GM19438 (cell line): Measurements from ENCODE around the gene DPPA4.
"Not testable (repeated sequence)": the region's sequence is repeated elsewhere in the genome, so short reads cannot be mapped to it uniquely, and the experiment has no call there.

Experiments used
- ATAC-seq: cut with Tn5 transposase; IDR thresholded peaks from one replicate; pipeline ENCODE4 v1.9.1; 2021; ENCODE audit warnings: low read depth; ENCODE audit not compliant: unreplicated experiment

The DPPA4 gene, protein sequence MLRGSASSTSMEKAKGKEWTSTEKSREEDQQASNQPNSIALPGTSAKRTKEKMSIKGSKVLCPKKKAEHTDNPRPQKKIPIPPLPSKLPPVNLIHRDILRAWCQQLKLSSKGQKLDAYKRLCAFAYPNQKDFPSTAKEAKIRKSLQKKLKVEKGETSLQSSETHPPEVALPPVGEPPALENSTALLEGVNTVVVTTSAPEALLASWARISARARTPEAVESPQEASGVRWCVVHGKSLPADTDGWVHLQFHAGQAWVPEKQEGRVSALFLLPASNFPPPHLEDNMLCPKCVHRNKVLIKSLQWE

DNA sequence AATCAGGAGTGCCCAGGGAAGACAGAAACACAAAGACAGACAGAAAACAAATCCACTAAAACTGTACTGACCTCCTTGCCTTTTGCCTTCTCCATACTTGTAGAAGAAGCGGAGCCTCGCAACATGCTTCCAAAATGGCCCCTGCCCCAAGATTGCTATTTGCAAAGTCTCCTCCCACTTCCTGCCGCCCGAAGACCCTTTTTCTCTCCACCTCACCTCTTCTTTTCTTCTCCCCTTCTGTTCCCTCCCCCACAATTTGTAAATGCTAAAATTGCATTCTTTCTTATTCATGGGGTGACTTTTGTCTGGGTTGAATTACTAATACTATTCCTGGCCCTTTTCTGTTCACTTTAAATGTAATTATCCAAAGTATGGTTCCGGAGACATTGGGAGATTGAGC, at the start of gene DPPA4:
Gene DPPA4, minus strand, starts transcription at position 154 of the 400 bp plus-strand sequence. Its CDS starts 29 bp downstream, at position 125.
- no peak for ATAC-seq

DNA sequence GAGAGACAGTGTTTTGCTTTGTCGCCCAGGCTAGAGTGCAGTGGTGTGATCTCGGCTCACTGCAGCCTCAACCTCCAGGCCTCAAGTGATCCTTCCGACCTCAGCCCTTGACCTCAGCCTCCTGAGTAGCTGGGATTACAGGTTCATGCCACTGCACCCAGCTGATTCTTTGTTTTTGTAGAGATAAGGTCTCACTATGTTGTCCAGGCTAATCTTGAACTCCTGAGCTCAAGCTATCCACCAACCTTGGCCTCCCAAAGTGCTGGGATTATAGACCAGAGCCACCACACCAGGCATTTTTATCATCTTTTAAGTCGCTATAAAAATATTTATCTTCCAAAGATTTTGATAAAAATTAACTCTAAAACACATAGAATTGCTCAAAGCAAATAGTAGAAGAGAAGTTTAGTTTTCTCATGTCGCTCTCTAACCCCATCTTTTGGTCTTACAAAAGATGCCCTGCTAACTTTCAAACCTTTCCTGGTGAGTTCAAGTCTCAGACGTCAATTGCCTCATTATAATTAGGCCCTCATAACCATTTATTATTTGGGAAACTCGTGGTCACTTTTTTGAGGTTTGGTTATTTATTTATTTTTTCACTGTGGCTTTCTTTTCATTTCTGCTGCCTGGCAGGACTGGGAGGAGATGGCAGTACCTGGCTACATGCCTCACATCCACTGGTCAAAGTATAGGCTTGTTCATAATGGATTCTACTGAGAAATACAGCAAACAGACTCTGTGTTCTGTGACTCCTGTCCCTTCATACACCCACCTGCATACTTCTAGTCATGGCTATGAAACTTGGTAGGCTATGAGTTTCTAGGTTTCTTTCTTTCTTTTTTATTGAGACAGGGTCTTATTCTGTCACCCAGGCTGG, 48.3 kb upstream of the DPPA4 start:
- ATAC-seq: no peak

DNA sequence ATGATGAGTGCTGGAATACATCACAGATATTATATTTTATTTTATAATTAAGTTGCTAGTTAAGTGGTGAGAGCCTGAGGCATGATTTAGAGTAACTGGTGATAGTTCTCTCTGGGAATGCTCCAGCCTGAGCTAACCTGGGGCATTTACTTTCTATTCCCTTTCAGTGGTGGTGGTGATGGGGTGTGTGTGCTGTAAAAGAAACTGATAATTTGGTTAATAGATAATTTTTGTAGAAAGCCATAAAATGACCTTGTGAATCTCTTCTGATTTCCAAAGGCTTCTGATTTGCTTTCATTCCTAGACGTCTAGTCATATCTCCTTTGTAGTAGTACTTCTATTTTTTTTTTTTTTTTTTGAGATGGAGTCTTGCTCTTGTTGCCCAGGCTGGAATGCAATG, 46.8 kb upstream of the DPPA4 start:
- no peak for ATAC-seq

DNA sequence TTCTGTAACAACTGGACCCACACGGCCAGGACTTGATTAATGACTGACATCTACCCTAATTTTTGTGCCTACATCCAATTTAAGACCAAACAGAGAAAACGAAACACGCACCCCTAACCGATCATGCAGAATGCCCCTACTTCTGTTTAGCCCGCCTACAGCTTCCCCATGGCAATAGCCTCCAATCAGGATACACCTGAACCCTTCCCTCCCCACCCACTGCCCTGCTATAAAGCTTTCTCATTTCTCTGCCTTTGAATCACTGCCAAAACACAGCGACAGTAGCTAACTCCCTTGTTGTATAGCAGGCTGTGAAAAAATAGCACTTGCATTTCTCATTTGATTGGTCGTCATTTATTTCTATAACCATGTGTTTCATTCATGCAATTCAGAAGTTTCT, 45.2 kb upstream of the DPPA4 start:
- no peak for ATAC-seq

DNA sequence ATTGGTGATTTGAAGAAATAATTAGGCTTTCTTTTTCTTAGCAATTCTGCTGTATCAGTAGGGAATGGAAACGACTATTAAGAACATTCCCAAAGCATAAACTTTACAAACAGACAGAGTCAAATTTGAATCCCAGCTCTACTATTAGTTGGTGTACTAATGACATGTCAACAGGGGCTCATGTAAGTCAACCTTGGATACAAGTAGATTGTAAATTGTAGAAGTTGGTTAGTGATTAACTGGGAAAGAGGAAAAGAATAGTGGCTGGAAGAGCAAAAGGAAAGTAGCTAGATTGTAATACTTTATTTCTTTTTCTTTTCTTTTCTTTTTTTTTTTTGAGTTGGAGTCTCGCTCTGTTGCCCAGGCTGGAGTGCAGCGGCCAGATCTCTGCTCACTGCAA, 38.6 kb upstream of the DPPA4 start:
- no peak for ATAC-seq

DNA sequence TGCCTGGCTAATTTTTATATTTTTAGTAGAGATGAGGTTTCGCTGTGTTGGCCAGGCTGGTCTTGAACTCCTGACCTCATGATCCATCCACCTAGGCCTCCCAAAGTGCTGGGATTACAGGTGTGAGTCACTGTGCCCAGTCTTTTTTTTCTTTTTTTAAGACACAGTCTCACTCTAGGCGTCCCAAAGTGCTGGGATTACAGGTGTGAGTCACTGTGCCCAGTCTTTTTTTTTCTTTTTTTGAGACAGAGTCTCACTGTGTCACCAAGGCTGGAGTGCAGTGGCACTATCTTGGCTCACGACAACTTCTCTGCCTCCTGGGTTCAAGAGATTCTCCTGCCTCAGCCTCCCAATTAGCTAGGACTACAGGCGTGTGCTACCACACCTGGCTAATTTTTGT, 37.1 kb upstream of the DPPA4 start:
- ATAC-seq: not testable (repeated sequence)

DNA sequence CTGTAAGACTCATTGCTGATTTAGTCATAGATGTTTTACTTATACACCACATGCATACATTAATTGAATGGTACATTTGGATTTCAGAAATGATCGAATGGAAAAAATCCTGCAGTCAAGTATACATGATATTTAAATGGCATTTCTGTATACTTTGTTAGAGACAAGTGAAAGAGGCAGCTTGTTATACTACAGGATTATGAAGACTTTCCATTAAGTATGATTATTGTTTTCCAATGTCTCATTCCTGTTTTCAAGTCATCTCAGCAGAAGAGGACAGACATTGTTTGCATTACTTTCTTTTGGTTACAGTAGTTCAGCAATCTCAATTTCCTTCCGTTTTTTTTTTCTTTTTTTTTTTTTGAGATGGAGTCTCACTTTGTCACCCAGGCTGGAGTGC, 36.6 kb upstream of the DPPA4 start:
- no peak for ATAC-seq

DNA sequence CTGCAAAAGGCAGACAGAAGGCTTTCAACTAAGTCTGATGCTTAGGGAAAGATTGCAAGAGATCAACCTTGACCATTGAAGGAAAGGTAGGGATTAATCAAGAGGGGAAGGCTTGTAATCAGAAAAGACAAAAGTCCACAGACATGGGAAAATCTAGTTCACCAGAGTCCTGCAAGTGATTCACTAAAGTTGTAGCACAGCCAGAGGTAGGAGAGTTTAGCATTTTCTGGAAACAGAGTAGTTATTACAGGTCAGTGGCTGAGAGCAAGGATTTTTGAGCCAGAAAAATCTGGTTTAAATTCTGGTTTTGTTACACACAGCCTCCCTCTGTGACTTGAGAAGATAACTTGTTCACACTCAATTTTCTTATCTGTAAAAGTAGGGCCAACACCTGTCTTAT, 35.3 kb upstream of the DPPA4 start:
- ATAC-seq: no peak

DNA sequence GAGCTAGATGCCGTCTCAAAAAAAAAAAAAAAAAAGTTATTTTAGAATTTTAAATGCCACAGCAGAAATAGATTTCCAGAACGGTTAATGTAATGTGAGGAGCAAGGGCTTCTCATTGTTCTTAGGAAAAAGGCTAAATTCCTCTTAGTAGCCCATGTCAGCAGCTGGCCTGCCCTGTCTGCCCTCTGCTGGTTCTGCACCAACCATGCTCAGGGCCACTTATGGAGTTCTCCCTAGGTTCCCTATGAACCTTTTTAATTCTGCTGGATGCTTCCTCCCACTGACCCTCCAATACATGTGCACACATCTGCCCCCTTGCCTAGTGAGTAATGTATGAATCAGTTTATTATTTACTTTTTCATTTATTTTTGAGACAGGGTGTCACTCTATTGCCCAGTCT, 32.2 kb upstream of the DPPA4 start:
- no peak for ATAC-seq

DNA sequence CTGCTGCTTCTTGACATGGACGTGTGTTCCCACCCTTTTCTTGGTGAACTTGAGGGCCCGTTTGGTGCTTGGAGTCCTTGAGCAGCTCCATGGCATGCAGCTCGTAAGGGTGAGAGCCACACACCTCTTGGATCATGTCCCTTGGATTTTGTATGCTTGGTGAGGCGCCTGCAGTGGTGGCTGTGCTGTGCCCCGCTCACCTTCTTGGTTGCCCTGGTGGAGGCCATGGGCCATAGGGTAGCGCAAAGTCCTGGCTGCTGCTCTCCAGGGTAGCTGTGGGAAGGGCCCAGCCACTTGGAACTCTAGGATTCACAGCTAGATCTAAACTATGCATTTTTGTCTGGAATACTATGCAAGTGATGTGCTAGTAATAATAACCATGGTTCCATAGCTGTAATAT, 26.7 kb upstream of the DPPA4 start:
- ATAC-seq: no peak

DNA sequence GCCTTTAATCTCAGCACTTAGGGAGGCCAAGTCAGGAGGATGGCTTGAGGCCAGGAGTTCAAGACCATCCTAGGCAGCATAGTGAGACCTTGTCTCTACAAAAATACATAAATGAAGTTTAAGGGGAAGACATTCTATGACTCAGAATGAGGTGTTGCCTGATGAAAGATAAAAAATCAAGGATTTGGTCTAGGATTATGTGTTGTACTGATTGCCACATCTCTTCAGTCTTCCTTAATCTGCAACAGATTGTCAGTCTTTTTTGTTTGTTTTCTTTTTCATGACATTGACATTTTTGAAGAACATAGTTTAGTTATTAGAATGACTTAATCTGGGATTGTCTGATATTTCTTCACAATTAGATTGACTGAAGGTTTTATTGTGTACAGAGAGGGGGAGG, 26.3 kb upstream of the DPPA4 start:
- ATAC-seq: no peak

DNA sequence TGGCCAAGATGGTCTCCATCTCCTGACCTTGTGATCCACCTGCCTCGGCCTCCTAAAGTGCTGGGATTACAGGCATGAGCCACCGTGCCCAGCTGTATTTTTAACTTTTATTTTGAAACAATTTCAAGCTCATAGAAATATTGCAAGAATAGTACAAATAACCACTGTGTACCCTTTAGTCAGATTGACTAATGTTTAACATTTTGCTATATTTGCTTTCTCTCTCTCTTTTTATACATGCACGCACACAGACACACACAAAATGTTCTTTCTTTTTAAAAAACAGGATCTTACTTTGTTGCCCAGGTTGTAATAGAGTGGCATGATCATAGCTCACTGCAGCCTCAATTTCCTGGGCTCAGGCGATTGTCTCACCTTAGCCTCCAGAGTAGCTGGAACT, 25.5 kb upstream of the DPPA4 start:
- ATAC-seq: no peak

DNA sequence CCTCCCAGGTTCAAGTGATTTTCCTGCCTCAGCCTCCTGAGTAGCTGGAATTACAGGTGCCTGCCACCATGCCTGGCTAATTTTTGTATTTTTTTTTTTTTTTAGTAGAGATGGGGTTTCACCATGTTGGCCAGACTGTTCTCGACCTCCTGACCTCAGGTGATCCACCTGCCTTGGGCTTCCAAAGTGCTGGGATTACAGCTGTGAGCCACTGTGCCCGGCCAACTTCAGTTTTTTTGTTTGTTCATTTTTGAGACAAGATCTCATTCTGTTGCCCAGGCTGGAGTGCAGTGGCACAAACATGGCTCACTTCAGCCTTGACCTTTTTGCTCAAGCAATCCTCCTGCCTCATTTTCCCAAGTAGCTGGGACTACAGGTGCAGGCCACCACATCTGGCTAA, 21.5 kb upstream of the DPPA4 start:
- not testable (repeated sequence) for ATAC-seq

DNA sequence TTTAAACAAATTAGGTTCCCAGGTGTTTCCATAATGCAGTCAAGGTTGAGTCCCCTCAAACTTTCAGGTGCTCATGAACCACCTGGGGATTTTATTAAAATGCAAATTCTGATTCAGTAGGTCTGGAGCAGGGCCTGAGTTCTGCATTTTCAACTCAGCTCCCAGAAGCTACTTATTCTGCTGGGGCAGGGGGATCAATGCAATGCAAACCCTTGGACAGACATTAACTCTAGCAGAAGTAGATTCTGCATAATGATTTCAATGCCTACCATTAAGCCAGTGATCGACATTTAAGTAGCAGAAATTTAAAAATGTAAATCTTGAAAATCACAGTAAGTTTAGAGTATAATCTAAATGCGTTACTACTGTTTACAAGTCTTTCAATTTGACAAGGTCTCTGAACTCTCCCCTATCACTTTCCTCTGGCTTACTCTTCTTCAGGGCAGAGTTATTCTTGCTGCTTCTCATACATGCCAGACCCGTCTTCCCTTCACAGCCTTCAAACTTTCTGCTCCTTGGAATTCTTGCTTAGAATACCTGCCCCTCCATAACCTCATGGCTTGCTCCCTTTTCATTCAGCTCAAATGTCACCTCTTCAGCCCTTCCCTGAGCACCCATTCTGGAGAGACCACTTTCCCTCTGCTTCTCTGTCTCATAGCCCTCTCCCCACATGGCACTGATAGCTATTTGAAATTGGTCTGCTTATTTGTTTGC, 19.3 kb upstream of the DPPA4 start:
- no peak for ATAC-seq

DNA sequence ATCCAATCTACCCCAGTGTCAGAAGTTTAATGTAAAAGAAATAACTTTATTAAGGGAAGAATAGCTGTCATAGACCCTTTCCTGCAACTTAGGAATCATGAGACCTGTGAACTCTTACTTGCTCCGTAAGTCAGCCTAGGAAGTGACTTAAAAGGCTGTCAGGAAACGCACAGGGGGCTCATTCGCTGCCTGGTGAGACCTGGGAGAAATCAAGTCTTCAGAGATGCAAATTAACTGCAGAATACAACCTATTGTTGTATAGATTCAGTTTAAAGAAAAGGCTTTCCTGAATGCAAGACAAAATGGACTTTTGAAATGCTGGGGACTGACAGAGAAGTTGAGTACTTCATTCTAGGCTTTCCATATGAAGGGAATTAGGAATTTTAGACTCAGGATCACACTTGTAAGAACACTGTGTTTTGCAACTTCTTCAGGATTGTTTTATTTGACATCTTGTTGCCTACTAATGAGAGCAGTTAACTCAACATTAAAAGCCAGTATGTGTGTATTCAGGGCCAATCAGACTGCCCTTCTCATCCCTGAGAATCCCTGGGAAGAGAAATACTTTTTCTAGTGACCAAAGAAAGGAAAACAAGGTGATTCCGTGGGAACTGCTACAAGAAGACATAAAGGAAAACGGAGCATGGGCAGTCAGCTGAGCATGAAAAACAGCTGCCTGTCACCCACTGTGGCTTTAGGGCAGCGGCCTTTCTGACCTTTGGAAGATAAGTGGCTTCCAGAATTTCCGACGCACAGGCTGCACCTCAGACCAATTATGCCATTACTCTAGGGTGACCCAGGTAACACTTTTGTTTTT, 18.5 kb upstream of the DPPA4 start:
- ATAC-seq: no peak

DNA sequence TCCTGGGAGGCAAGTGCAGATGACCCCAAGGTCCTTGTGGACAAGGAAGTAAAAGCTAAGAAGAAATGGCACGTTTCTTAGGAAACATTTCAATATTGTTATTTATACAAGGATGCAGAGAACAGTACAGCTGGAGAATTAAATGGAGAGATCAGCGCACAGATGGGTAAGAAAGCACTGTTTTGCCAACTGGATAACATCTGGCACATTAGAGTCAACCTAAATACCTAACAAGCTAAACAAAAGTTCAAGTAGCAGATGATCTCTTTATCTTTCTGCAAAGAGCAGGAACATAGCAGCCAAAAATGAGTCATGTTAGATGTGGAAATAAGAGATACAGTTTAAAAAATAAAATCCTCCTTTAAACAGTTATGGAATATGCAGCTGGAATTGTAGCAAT, 15.7 kb upstream of the DPPA4 start:
- no peak for ATAC-seq

DNA sequence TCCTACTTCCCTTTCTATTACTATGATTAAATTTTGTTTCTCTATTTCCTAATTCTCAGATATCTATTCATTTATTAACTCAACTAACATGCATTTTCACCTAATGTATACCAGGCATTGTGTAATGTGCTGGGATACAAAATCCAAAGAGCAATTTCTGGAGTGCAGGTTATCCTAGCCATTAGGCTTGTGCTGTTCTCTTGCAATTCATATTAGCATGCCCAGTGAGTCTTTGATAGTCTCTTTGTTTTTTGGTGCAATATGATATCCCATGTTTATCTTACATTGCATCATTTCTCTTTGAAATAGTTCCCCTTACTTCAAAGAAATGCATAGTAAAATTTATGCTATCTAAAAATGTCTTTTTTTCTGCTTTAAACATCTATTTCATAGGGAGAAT, 13.9 kb upstream of the DPPA4 start:
- no peak for ATAC-seq

DNA sequence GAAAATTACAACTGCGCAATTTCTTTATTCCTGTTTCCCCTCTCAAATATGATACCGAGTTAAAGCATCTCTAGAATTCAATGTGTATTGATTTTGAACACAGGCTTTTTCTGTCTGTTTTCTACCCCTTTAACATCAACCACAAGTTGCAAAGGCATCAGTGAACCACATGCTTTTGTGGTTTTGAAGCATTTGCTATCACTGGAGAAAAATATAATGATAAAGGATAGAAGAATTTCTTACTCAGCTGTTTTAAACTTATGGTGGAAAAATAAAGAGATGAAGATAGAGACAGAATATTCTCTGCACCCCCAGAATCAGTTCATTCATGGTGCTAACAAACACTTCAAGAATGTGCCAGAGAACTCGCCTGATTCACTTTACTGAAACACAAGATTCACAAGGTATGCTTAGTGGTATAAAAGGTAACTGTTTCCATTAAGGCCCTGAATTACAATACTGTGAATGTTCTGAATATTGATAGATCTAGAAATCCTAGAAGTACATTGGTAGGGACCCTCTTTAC, 9.5 kb upstream of the DPPA4 start:
- no peak for ATAC-seq

DNA sequence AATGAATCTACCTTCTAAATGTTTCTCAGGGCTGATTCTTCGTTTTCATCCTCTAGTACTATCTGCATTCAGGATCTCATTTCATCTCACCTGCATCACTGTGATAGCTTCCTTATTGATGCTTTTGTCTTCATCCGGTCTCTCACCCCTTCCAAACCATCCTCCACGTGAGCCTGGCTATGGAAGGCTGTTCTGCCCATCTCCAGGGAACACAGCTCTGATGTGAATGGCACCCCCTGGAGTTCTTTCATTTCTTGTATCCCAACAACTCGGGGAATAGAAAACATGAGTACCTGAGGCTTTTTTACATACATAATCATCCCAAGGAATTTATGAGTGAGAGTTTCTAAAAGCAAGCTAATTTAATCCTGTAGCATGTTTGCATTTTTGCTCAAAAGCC, 8.8 kb upstream of the DPPA4 start:
- ATAC-seq: no peak
